GM10847 (cell line): ENCODE results near the gene ABHD8.
A peak's percentile ranks its signal among the peaks of the same experiment; 100 is the strongest.

Experiments used
- POLR2A ChIP-seq: IDR thresholded peaks from 2 replicates; pipeline ENCODE4 v1.6.1; 2011; ENCODE audit not compliant: insufficient read length; ENCODE audit errors: extremely low read depth

ABHD8 gene

DNA sequence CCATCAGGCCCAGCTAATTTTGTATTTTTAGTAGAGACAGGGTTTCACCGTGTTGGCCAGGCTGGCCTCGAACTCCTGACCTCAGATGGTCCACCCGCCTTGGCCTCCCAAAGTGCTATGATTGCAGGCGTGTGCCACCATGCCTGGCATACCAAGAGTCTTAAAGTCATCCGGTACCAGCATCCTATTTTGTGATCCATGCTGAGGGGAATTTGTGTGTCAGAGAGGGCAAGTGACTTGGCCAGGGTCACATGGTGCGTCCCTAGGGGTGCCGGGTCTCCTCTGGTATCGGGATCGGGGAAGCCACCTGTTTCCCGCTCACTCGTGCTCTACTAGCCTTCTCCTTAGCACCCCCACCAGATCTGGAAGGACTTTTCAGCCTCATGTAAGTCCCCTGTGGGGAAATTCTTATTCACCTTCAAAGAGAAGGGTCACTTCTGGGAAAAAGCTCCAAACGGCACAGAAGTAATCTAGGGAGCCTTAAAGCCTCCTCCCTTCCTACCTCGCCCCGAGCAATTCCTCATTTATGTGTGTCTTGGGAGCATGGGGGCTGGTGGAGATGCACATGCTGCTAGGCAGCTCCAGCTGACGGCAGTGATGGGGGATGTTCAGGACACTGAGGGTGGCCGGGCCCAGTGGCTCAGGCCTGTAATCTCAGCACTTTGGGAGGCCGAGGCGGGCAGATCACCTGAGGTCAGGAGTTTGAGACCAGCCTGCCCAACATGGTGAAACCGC lies 27.6 kb downstream of the ABHD8 start:
- TF ChIP-seq POLR2A: no peak

- TF ChIP-seq POLR2A: no peak
Observed at GRCh38 chr19:17268754-17269153, 34.5 kb downstream of the ABHD8 start.

- TF ChIP-seq POLR2A: peak; percentile 67
Observed at GRCh38 chr19:17266975-17267788, 36.0 kb downstream of the ABHD8 start, which contains the start of gene BABAM1. Gene BABAM1 (plus strand): TSS chr19:17267443. CDS start chr19:17268807, 1,364 bp downstream.

GRCh38 chr19:17266589-17266974 lies 36.6 kb downstream of the ABHD8 start:
- no peak for TF ChIP-seq POLR2A

DNA sequence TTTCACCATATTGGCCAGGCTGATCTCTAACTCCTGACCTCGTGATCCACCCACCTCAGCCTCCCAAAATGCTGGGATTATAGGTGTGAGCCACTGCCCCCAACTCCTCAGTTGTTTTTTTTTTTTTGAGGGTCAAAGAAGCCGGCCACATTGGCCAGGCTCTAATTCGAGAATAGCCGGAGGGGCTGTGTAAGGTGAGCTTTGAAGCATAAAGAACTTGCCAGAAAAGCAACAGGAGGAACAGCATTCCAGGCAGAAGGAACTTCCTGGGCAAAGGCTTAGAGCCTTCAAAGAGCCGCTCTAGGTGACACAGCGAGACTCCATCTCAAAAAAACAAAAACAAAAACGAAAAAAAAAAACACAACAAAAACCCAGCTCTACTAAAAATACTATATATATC lies 37.2 kb downstream of the ABHD8 start:
- no peak for TF ChIP-seq POLR2A

DNA sequence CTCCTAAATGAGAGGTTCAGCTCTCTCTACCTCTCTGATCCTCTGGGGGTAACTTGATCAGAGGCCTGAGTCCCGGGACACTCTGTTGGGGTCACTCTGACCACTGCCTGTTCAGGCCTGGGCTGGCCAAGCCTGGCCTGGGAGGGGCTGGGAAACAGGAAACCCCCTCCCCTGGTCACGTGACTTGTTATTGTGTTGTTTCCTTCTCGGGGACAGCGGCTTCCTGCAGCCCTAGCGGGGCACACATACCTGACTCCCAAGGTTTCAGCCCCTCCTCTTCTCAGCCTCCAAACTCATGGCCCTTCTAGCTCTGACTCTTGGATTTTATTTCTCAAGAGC lies 38.6 kb downstream of the ABHD8 start, which contains the start of gene USHBP1:
USHBP1 (minus strand) TSS at position 105 of the 339 bp plus-strand sequence. CDS start 446 bp downstream, outside the sequence.
- no peak for TF ChIP-seq POLR2A

DNA sequence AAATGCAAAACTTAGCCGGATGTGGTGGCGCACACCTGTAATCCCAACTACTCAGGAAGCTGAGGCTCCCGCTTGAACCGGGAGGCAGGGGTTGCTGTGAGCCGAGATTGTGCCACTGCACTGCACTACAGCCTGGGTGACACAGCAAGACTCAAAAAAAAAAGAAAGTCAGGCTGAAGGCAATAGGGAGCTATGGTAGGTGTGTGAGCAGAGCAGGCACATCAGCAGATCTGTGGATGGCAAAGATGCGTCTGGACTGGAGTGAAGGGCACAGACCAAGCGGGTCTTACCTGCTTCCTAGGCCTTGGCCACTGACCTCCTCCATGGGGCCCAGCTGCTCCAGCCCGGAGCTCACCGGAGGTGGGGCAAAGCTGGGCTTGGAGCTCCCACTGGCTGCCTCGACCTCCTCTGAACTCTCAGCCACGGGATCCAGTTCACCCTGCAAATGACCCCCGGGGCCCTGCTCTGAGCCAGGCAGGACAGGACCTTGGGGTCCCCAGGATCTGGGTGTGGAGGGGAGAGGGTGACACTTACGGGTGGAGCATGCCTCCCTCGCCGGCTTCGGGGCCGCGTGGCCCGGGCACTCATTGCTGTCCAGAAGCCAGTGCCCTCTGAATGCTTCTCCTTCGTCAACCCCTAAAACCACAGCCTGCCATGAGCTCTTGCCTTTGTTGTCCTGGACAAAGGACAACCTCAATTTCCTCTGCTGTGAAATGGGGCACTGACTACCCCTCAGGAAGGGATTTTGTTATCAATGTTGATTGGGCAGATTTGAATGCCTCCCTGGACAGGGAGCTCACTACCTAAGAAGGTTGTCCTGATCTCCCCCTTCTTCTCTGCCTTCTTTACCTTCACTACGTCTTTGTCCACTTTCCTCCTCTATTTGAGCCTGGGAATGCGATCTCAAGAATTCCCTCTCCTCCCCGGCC lies 39.2 kb downstream of the ABHD8 start:
- TF ChIP-seq POLR2A: no peak

DNA sequence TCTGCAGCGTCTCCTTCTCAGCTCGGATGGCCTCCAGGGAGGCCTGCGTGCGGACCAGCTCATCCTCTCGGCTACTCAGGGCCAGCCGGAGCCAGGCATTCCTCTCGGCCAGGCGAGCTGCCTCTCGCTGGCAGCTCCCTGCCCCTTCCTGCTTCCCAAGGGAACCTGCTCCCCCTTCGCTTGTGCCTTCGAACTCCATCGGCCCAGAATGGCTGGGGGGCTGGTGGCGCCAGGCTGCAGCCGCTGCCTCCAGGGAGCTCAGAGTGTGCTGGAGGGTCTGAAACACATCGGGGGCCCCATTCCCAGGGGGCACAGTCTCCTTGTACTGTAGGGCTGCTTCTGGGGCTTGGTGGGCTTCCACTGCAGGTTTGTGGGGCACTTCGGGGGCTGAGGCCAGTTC lies 40.7 kb downstream of the ABHD8 start:
- TF ChIP-seq POLR2A: no peak

DNA sequence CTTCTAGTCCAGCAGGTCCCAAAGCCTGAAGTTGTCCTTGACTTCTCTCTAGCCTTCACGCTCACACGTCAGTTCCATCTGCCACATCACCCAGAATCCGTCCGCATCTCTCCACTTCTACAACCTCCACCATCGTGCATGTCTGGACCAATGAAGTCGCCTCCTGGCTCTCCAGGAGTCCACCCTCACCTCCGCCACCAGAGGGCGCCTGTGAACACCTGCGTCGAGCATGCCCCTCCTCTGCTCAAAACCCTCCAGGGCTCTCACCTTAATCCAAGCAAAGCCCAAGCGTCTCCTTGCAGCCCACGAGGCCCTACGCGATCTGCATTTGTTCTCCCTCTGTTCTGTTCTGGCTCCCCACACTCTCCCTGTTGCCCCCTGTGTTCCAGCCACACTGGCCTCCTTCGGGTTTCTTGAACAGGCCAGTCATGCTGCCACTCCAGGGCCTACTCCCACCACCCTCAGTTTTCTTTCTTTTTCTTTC lies 42.3 kb downstream of the ABHD8 start:
- no peak for TF ChIP-seq POLR2A

GRCh38 chr19:17259934-17260333 lies 43.3 kb downstream of the ABHD8 start:
- no peak for TF ChIP-seq POLR2A

DNA sequence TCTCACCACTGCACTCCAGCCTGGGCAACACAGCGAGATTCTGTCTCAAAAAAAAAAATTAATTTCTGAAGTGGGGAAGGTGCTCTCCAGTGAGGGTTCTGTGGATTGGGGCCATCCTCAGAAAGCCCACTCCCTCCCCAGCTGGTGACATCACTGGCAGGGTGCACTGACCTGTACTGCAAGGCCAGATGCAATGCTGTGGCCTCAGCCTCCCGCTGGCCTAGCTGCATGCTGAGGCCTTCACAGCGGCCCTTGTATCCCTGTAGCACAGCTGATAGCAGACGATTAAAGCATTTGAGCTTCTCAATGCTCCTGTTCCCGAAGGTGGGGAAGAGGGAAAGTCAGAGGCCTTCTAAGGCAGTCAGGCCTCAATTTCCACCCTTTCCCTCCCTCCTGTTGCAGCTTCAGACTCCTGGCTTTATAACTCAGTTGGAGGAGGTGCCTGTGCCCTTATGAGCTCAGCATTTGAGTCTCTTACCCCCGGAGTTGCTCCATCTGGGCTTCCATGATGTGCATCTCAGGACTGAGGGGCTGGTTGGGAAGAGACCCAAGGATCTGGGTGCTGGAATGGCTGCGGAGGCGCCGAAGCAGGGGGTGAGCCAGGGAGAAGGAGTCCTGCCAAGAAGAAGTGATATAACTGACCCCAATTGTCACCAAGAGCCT lies 44.0 kb downstream of the ABHD8 start:
- TF ChIP-seq POLR2A: no peak

DNA sequence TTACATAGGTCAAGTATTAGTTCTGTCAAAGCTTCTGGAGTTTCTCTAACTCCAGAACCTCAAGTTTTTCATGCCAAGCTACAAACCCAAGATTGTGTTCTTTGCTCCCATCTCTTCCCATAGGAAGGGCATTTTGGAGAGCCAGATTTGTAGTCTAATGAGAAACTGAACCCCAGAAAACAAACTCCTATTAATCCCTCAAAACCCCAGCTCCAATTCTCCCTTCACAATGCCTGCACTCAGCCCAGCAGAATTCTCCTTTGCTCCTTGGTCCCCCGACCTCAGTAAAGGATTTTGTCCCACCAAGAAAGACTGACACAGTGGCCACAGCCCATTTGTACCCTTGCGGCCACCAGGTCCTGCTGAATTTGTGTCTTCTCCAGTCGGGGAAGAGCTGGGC lies 47.1 kb downstream of the ABHD8 start:
- no peak for TF ChIP-seq POLR2A

- TF ChIP-seq POLR2A: no peak
Observed at GRCh38 chr19:17255150-17255621, 48.0 kb downstream of the ABHD8 start.

DNA sequence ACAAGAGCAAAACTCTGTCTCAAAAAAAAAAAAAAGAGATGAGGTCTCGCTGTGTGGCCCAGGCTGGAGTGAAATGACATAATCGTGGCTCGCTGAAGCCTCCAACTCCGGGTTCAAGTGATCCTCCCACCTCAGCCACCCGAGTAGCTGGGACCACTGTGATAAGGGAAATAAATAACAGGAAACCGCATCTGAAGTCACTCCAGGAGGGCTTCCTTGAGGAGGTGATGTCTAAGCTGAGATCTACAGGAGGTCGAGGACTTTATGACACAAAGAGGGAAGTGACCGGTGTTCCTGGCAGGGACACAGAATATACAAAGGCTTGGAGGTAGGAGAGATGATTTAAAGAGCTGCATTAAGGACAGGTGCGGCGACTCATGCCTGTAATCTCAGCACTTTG lies 48.6 kb downstream of the ABHD8 start:
- TF ChIP-seq POLR2A: no peak
